Glutamatergic neuron (in vitro differentiated cells): Measurements from ENCODE around the gene DTX3L. TPM values are rescaled to one million over a fixed set of nuclear protein-coding genes. Genes with fewer than 3 reads are reported as not detected.

Experiments used
- DNase-seq: peaks from one replicate; pipeline ENCODE4 v3.0.0; 2022
- H3K27ac Mint-ChIP-seq: one replicate; pipeline ENCODE4 v1.8.0; 2020; ENCODE audit warnings: mild to moderate bottlenecking, mixed read lengths, inconsistent platforms; ENCODE audit not compliant: unreplicated experiment
- H3K27me3 Mint-ChIP-seq: one replicate; pipeline ENCODE4 v1.8.0; 2020; ENCODE audit warnings: mild to moderate bottlenecking, moderate library complexity, mixed read lengths, inconsistent platforms; ENCODE audit not compliant: unreplicated experiment
- H3K36me3 Mint-ChIP-seq: one replicate; pipeline ENCODE4 v1.8.0; 2020; ENCODE audit warnings: mild to moderate bottlenecking, mixed read lengths, inconsistent platforms; ENCODE audit not compliant: unreplicated experiment
- H3K4me1 Mint-ChIP-seq: one replicate; pipeline ENCODE4 v1.8.0; 2020; ENCODE audit warnings: mild to moderate bottlenecking, low read depth, mixed read lengths, inconsistent platforms; ENCODE audit not compliant: unreplicated experiment
- H3K4me3 Mint-ChIP-seq: one replicate; pipeline ENCODE4 v1.8.0; 2020; ENCODE audit warnings: mild to moderate bottlenecking, mixed read lengths, inconsistent platforms; ENCODE audit not compliant: unreplicated experiment
- H3K9me3 Mint-ChIP-seq: one replicate; pipeline ENCODE4 v1.8.0; 2020; ENCODE audit warnings: mild to moderate bottlenecking, moderate library complexity, mixed read lengths, inconsistent platforms; ENCODE audit not compliant: unreplicated experiment
- CTCF ChIP-seq: fragments of 200-600 bp; sonication (generic); IDR thresholded peaks from one replicate; pipeline ENCODE4 v1.5.0; 2021; ENCODE audit not compliant: partially characterized antibody, unreplicated experiment
- total RNA-seq: library from RNA; stranded (reverse); fragmentation: NEBNext Ultra II Directional; extraction: Animal tissue kit (Norgen Biotek cat#: 25700); gene quantifications from one replicate; pipeline ENCODE4 v1.2.1, GENCODE V29; 2021; ENCODE audit not compliant: unreplicated experiment

DTX3L gene
- total RNA-seq, 1 donor from 2014 or later = 0.20 TPM

GRCh38 chr3:122586773-122587485, 22.8 kb downstream of the DTX3L start:
- H3K4me3 Mint-ChIP-seq = no peak overlapping the region
- H3K36me3 Mint-ChIP-seq = peaks cover 9% of the 10 kb centered on the region
- peaks cover 2% of the 10 kb centered on the region for H3K9me3 Mint-ChIP-seq
- H3K27ac Mint-ChIP-seq = no peak overlapping the region
- H3K27me3 Mint-ChIP-seq = no peaks in the 10 kb centered on the region
- no peaks in the 10 kb centered on the region for H3K4me1 Mint-ChIP-seq
- DNase-seq = no peak
- TF ChIP-seq CTCF = no peak

- H3K9me3 Mint-ChIP-seq = peaks cover under 1% of the 10 kb centered on the region
- H3K27ac Mint-ChIP-seq = no peak overlapping the region
- TF ChIP-seq CTCF = no peak
- H3K36me3 Mint-ChIP-seq = peaks cover 3% of the 10 kb centered on the region
- H3K4me3 Mint-ChIP-seq = no peak overlapping the region
- DNase-seq = no peak
- H3K27me3 Mint-ChIP-seq = no peaks in the 10 kb centered on the region
- H3K4me1 Mint-ChIP-seq = no peaks in the 10 kb centered on the region
These were observed 23.4 kb downstream of the DTX3L start for GRCh38 chr3:122587572-122587971.

- no peak for DNase-seq
- Mint-ChIP-seq H3K27me3 (no peaks in the 10 kb centered on the region), H3K4me3 (no peak overlapping the region)
These were observed 25.2 kb downstream of the DTX3L start for GRCh38 chr3:122589297-122589696.

GRCh38 chr3:122590610-122591009, 26.5 kb downstream of the DTX3L start:
- Mint-ChIP-seq H3K27me3 (no peaks in the 10 kb centered on the region), H3K27ac (no peak overlapping the region), H3K4me3 (no peak overlapping the region), H3K36me3 (no peaks in the 10 kb centered on the region), H3K9me3 (no peaks in the 10 kb centered on the region), H3K4me1 (no peaks in the 10 kb centered on the region)
- TF ChIP-seq CTCF = no peak
- DNase-seq = no peak

More at GRCh38 chr3:122589297-122589696, 25.2 kb downstream of the DTX3L start:
- H3K36me3 Mint-ChIP-seq = no peaks in the 10 kb centered on the region
- no peak for TF ChIP-seq CTCF
- H3K27ac Mint-ChIP-seq = no peak overlapping the region
- no peaks in the 10 kb centered on the region for H3K9me3 Mint-ChIP-seq
- H3K4me1 Mint-ChIP-seq = no peaks in the 10 kb centered on the region

GRCh38 chr3:122594025-122594424, 29.9 kb downstream of the DTX3L start:
- DNase-seq = no peak
- H3K27ac Mint-ChIP-seq = no peak overlapping the region
- H3K4me3 Mint-ChIP-seq = no peak overlapping the region
- H3K9me3 Mint-ChIP-seq = no peaks in the 10 kb centered on the region
- no peaks in the 10 kb centered on the region for H3K36me3 Mint-ChIP-seq
- TF ChIP-seq CTCF = no peak
- H3K4me1 Mint-ChIP-seq = no peaks in the 10 kb centered on the region
- no peaks in the 10 kb centered on the region for H3K27me3 Mint-ChIP-seq
